HG03097 (cell line): ENCODE data around the gene TMTC2.

Experiments used
- ATAC-seq: cut with Tn5 transposase; IDR thresholded peaks from one replicate; pipeline ENCODE4 v1.9.1; 2021; ENCODE audit not compliant: unreplicated experiment, low FRiP score

TMTC2 gene

GRCh38 chr12:83157604-83158003 lies 470.9 kb downstream of the TMTC2 start:
- no peak for ATAC-seq

- ATAC-seq, result no peak
These were observed 472.0 kb downstream of the TMTC2 start for GRCh38 chr12:83158613-83159207.

GRCh38 chr12:83161456-83161855 lies 474.8 kb downstream of the TMTC2 start:
- ATAC-seq, result no peak

GRCh38 chr12:83168751-83169150 lies 482.0 kb downstream of the TMTC2 start:
- ATAC-seq, result no peak

- no peak for ATAC-seq
These were observed 485.7 kb downstream of the TMTC2 start for GRCh38 chr12:83172441-83172840.

- no peak for ATAC-seq
These were observed 486.4 kb downstream of the TMTC2 start for GRCh38 chr12:83172866-83173649.

- no peak for ATAC-seq
These were observed 493.3 kb downstream of the TMTC2 start for GRCh38 chr12:83179999-83180398.

- no peak for ATAC-seq
These were observed 494.4 kb downstream of the TMTC2 start for GRCh38 chr12:83181074-83181473.

- ATAC-seq, result no peak
These were observed 496.4 kb downstream of the TMTC2 start for GRCh38 chr12:83183132-83183531.
